AG04449 (cell line): ENCODE data around the gene PLD5.
"Not testable (repeated sequence)": the region's sequence is repeated elsewhere in the genome, so short reads cannot be mapped to it uniquely, and the experiment has no call there.

Experiments used
- CTCF ChIA-PET: fragments of 350-600 bp; formaldehyde crosslinking; extraction: SDS; loops from one replicate; lab custom pipeline; 2021; ENCODE audit warnings: antibody characterized with exemption; lab: Yijun Ruan, JAX
- POLR2A ChIA-PET: fragments of 400-600, 350-600 bp; formaldehyde crosslinking; extraction: SDS; loops from one replicate; lab custom pipeline; 2020; ENCODE audit warnings: antibody characterized with exemption, inconsistent platforms; lab: Yijun Ruan, JAX
- DNase-seq: peaks from one replicate; pipeline ENCODE4 v3.0.0-alpha.2; 2010; ENCODE audit warnings: low read depth, low spot score
- H3K4me3 ChIP-seq: 2 replicates; pipeline ENCODE4 v1.5.1; 2011; ENCODE audit warnings: low read depth, mild to moderate bottlenecking, control low read depth, low read length
- CTCF ChIP-seq: IDR thresholded peaks from one replicate; pipeline ENCODE4 v1.5.1; 2011; ENCODE audit warnings: mild to moderate bottlenecking, moderate library complexity, low read length, control low read depth, inconsistent platforms; ENCODE audit not compliant: insufficient read depth; ENCODE audit errors: missing control alignments

The PLD5 gene

DNA sequence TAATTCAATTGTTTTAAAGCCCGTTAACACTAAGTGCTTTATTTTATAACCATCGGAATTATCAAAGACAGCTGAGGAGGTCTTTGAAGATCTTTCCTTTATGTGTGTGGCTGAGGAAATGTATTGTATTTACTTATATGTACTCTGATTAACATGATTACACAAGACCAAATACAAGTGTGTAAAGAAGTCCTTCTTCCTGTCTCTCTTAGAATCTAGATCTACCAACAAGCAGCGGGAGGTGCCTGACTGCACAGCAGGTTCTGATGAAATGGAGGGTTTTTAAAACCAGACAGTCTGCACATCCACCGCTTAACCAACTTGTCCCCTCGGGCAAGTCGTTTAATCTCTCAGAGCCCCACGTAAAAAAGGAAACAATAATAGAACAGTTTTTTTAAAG is 285.1 kb downstream of the PLD5 start:
- ChIA-PET CTCF (no interaction called here), POLR2A (no interaction called here)
- no peak for TF ChIP-seq CTCF
- no peak for DNase-seq
- no peak overlapping the region for H3K4me3 ChIP-seq

DNA sequence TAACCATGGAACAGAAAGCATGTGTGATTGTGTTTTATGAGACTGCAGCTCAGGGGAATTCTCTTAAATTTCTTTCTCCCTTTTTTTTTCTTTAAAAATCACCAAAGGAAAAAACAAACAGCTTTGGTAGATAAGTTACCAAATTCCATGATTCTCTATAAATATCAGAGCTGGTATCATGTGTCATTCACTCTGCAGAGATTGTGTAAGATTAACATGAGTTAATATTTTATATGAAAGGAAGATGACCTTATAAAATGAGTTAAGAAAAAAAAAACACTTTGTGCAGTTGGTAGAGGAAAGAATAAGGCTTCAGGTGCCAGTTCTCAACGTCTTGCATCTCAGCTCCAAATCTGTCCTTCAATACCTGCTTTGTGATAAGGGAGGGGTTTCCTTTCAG is 287.4 kb downstream of the PLD5 start:
- ChIA-PET POLR2A (no interaction called here), CTCF (no interaction called here)
- H3K4me3 ChIP-seq = no peak overlapping the region
- no peak for TF ChIP-seq CTCF
- no peak for DNase-seq

DNA sequence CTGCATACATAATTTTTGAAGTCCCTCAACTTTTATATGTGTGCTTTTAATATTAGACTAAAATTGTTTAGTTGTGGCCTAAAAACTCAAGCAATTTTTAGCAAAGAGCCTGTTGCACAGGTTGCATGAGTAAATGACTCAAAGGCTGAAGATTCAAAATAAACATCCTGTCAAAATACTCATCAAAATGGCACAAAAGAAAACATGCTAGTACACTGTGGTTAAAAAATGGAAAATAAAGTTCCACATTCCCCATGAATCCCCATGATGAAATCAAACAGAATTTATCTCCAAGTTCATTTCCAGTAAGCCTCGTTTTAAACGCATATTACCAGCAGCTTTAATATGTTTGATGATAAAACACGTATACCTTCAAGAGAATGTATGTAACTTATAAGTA is 295.5 kb downstream of the PLD5 start:
- no peak for TF ChIP-seq CTCF
- DNase-seq = no peak
- ChIA-PET POLR2A (no interaction called here), CTCF (no interaction called here)
- H3K4me3 ChIP-seq = no peak overlapping the region

- no peak for DNase-seq
- no peak overlapping the region for H3K4me3 ChIP-seq
- ChIA-PET CTCF (no interaction called here), POLR2A (no interaction called here)
- no peak for TF ChIP-seq CTCF
Measured at GRCh38 chr1:242225767-242226573, 298.5 kb downstream of the PLD5 start.

DNA sequence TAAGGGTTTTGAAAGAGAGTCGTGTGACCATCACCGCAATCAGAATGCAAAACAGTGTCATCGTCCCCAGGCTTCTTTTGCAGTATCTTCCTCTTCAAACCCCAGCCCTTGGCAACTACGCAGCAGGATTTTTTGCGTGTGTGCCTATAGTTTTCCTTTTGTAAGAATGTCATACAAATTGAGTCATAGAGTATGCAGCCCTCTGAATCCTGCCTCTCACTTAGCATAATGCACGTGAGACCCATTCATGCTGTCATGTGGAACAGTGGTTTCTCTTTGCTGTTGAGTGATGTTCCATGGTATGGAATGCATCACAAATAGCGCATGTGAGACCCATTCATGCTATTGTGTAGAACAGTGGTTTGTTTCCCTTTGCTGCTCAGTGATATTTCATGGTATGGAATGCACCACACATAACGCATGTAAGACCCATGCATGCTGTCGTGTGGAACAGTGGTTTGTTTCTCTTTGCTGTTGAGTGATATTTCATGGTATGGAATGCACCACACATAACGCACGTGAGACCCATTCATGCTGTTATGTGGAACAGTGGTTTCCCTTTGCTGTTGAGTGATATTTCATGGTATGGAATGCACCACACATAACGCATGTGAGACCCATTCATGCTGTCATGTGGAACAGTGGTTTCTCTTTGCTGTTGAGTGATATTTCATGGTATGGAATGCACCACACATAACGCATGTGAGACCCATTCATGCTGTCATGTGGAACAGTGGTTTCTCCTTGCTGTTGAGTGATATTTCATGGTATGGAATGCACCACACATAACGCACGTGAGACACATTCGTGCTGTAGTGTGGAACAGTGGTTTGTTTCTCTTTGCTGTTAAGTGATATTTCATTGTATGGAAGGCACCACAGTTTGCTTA is 299.4 kb downstream of the PLD5 start:
- DNase-seq, H3K4me3 ChIP-seq, POLR2A ChIA-PET, CTCF ChIA-PET: not testable (repeated sequence)

- POLR2A ChIA-PET = no interaction called here
- no peak overlapping the region for H3K4me3 ChIP-seq
- DNase-seq = no peak
- CTCF ChIA-PET = no interaction called here
- no peak for TF ChIP-seq CTCF
Measured at GRCh38 chr1:242224461-242224860, 300.0 kb downstream of the PLD5 start.
